DOHH2 (cell line): ENCODE measurements around the gene ATP8B1.

ENCODE experiments used
- H3F3A ChIP-seq: fragments of 200-600 bp; sonication (generic), shearing (Covaris generic); 2 replicates; pipeline ENCODE4 v1.6.0; 2016; ENCODE audit warnings: antibody characterized with exemption, mild to moderate bottlenecking; ENCODE audit not compliant: control insufficient read depth, insufficient read depth
- H3K27ac ChIP-seq: fragments of 200-600 bp; sonication (generic); 2 replicates; pipeline ENCODE4 v1.5.1; 2014; ENCODE audit warnings: low read depth, mild to moderate bottlenecking, low read length, moderate library complexity
- H3K27me3 ChIP-seq: fragments of 200-600 bp; sonication (generic); 2 replicates; pipeline ENCODE4 v1.6.1; 2014; ENCODE audit warnings: mild to moderate bottlenecking, low read length, mixed read lengths; ENCODE audit not compliant: control insufficient read depth
- H3K36me3 ChIP-seq: fragments of 200-600 bp; sonication (generic); 2 replicates; pipeline ENCODE4 v1.6.1; 2014; ENCODE audit warnings: mild to moderate bottlenecking, low read length, moderate library complexity, mixed read lengths; ENCODE audit not compliant: control insufficient read depth
- H3K4me1 ChIP-seq: fragments of 200-600 bp; sonication (generic); 2 replicates; pipeline ENCODE4 v1.6.1; 2014; ENCODE audit warnings: mild to moderate bottlenecking, low read length, mixed read lengths; ENCODE audit not compliant: control insufficient read depth
- H3K4me2 ChIP-seq: fragments of 200-600 bp; sonication (generic); 2 replicates; pipeline ENCODE4 v1.6.0; 2014; ENCODE audit warnings: mild to moderate bottlenecking, low read length, moderate library complexity
- H3K4me3 ChIP-seq: fragments of 200-600 bp; sonication (generic); 2 replicates; pipeline ENCODE4 v1.5.1; 2014; ENCODE audit warnings: mild to moderate bottlenecking, low read length, mixed read lengths
- H3K79me2 ChIP-seq: fragments of 200-600 bp; sonication (generic); 2 replicates; pipeline ENCODE4 v1.6.1; 2014; ENCODE audit warnings: mild to moderate bottlenecking, low read length, mixed read lengths; ENCODE audit not compliant: control insufficient read depth
- H3K9me2 ChIP-seq: fragments of 200-600 bp; sonication (generic); replicated peaks from 2 replicates; pipeline ENCODE4 v1.6.1; 2014; ENCODE audit warnings: mild to moderate bottlenecking, low read length, mixed read lengths; ENCODE audit not compliant: control insufficient read depth
- H3K9me3 ChIP-seq: fragments of 200-600 bp; sonication (generic); 2 replicates; pipeline ENCODE4 v1.6.1; 2014; ENCODE audit warnings: antibody characterized with exemption, low read length, mixed read lengths; ENCODE audit not compliant: control insufficient read depth, insufficient read depth
- H4K20me1 ChIP-seq: fragments of 200-600 bp; sonication (generic); 2 replicates; pipeline ENCODE4 v1.6.0; 2014; ENCODE audit warnings: low read depth, mild to moderate bottlenecking, antibody characterized with exemption, low read length, moderate library complexity; ENCODE audit not compliant: control insufficient read depth, insufficient read depth
- CTCF ChIP-seq: fragments of 200-600 bp; sonication (generic); IDR thresholded peaks from one replicate; pipeline ENCODE4 v1.5.1; 2014; ENCODE audit warnings: antibody characterized with exemption, mild to moderate bottlenecking, low read depth, low read length; ENCODE audit not compliant: poor library complexity, severe bottlenecking
- EZH2phosphoT487 ChIP-seq: fragments of 200-600 bp; sonication (generic); IDR thresholded peaks from 2 replicates; pipeline ENCODE4 v1.6.1; 2017; ENCODE audit warnings: borderline replicate concordance, mild to moderate bottlenecking, antibody characterized with exemption, low read length, moderate library complexity, mixed read lengths

The ATP8B1 gene

GRCh38 chr18:57697426-57697825 lies 105.7 kb downstream of the ATP8B1 start:
- H3K4me1 ChIP-seq, result no peaks in the 10 kb centered on the region
- H3K27ac ChIP-seq, result no peak overlapping the region
- H3F3A ChIP-seq, result no peaks in the 10 kb centered on the region
- no peaks in the 10 kb centered on the region for H3K9me2 ChIP-seq
- H3K79me2 ChIP-seq, result peaks cover 30% of the 10 kb centered on the region
- no peaks in the 10 kb centered on the region for H3K27me3 ChIP-seq
- no peaks in the 10 kb centered on the region for H3K36me3 ChIP-seq
- no peak overlapping the region for H3K4me3 ChIP-seq
- no peaks in the 10 kb centered on the region for H4K20me1 ChIP-seq
- no peak overlapping the region for H3K4me2 ChIP-seq
- H3K9me3 ChIP-seq, result no peaks in the 10 kb centered on the region
- no peak for TF ChIP-seq EZH2phosphoT487
- no peak for TF ChIP-seq CTCF

- H3K36me3 ChIP-seq, result no peaks in the 10 kb centered on the region
- no peak for TF ChIP-seq CTCF
- no peak for TF ChIP-seq EZH2phosphoT487
- H4K20me1 ChIP-seq, result no peaks in the 10 kb centered on the region
- H3K9me2 ChIP-seq, result no peaks in the 10 kb centered on the region
- no peak overlapping the region for H3K4me3 ChIP-seq
- peaks cover 36% of the 10 kb centered on the region for H3K79me2 ChIP-seq
- H3K27ac ChIP-seq, result no peak overlapping the region
- no peaks in the 10 kb centered on the region for H3K9me3 ChIP-seq
- H3K27me3 ChIP-seq, result no peaks in the 10 kb centered on the region
- no peak overlapping the region for H3K4me2 ChIP-seq
- H3K4me1 ChIP-seq, result no peaks in the 10 kb centered on the region
- no peaks in the 10 kb centered on the region for H3F3A ChIP-seq
Observed at GRCh38 chr18:57696271-57696670, 106.8 kb downstream of the ATP8B1 start.

GRCh38 chr18:57691363-57691762 lies 111.8 kb downstream of the ATP8B1 start:
- no peaks in the 10 kb centered on the region for H4K20me1 ChIP-seq
- no peak overlapping the region for H3K27ac ChIP-seq
- H3K4me2 ChIP-seq, result no peak overlapping the region
- TF ChIP-seq CTCF (no peak), EZH2phosphoT487 (no peak)
- no peaks in the 10 kb centered on the region for H3K36me3 ChIP-seq
- no peak overlapping the region for H3K4me3 ChIP-seq
- H3K9me2 ChIP-seq, result no peaks in the 10 kb centered on the region
- H3K79me2 ChIP-seq, result peaks cover 43% of the 10 kb centered on the region
- no peaks in the 10 kb centered on the region for H3K27me3 ChIP-seq
- no peaks in the 10 kb centered on the region for H3K4me1 ChIP-seq
- no peaks in the 10 kb centered on the region for H3K9me3 ChIP-seq
- no peaks in the 10 kb centered on the region for H3F3A ChIP-seq

GRCh38 chr18:57687970-57688369 lies 115.1 kb downstream of the ATP8B1 start:
- Histone ChIP-seq H3K36me3 (no peaks in the 10 kb centered on the region), H3K4me3 (no peak overlapping the region), H4K20me1 (no peaks in the 10 kb centered on the region)

More at GRCh38 chr18:57687970-57688369, 115.1 kb downstream of the ATP8B1 start:
- Histone ChIP-seq H3K79me2 (peaks cover 41% of the 10 kb centered on the region), H3K9me2 (no peaks in the 10 kb centered on the region), H3K4me2 (no peak overlapping the region), H3F3A (no peaks in the 10 kb centered on the region), H3K27ac (no peak overlapping the region), H3K4me1 (no peaks in the 10 kb centered on the region), H3K27me3 (no peaks in the 10 kb centered on the region), H3K9me3 (no peaks in the 10 kb centered on the region)
- TF ChIP-seq CTCF, result no peak
- no peak for TF ChIP-seq EZH2phosphoT487
